ENCODE results near the gene ZNF865. TPM values are rescaled to one million over a fixed set of nuclear protein-coding genes. Genes with fewer than 3 reads are reported as not detected.

ZNF865 gene
- total and polyA plus RNA-seq, 10 of the 15 experiments (the other 5 are each of a cell fraction or from before 2014, with no cell fraction given), result 0.02 to 18.3 (median 0.90) TPM

DNA sequence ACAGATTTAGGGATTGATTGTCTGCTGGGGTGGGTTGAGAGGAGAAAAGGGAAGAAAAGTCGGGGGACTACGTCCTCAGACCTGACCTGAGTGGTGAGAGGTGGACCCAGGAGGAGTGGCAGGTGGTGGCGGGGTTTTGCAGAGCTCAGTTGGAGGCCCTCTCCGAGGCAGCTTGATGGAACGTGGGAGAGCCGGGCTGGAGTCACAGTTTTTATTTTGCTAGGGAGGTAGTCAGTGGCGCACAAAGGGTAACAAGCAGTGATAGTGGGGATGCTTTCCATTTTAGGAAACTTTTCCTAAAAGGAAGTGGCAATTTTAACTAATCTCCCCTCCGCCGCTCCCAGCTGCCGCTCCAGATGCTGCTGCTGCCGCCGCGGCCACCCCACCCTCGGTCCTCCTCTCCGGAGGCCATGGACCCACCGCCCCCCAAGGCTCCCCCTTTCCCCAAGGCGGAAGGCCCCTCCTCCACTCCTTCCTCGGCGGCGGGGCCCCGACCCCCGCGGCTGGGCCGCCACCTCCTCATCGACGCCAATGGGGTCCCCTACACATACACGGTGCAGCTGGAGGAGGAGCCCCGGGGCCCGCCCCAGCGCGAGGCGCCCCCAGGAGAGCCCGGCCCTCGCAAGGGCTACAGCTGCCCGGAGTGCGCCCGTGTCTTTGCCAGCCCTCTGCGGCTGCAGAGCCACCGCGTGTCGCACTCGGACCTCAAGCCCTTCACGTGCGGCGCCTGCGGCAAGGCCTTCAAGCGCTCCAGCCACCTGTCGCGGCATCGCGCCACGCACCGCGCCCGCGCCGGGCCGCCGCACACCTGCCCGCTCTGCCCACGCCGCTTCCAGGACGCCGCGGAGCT lies 36.9 kb downstream of the ZNF865 start (continued):
- TF ChIP-seq, protein P1, sequence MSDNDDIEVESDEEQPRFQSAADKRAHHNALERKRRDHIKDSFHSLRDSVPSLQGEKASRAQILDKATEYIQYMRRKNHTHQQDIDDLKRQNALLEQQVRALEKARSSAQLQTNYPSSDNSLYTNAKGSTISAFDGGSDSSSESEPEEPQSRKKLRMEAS (IDR thresholded peaks at IDR 0.05; ENCODE audit: low read depth, low read length), result peak; percentile 74
- TF ChIP-seq MEF2B (IDR thresholded peaks at IDR 0.05; ENCODE audit: partially characterized antibody, poor library complexity, severe bottlenecking) (no peak), LARP7 (IDR thresholded peaks at IDR 0.05) (peak; percentile 74), PAX5 (IDR thresholded peaks at IDR 0.05; ENCODE audit: borderline replicate concordance, low read depth, low read length) (peak; percentile 24; the same call in 1 of the 2 replicates), CBX5 (IDR thresholded peaks at IDR 0.05; ENCODE audit: low read depth) (no peak)
- TF ChIP-seq, protein P2, sequence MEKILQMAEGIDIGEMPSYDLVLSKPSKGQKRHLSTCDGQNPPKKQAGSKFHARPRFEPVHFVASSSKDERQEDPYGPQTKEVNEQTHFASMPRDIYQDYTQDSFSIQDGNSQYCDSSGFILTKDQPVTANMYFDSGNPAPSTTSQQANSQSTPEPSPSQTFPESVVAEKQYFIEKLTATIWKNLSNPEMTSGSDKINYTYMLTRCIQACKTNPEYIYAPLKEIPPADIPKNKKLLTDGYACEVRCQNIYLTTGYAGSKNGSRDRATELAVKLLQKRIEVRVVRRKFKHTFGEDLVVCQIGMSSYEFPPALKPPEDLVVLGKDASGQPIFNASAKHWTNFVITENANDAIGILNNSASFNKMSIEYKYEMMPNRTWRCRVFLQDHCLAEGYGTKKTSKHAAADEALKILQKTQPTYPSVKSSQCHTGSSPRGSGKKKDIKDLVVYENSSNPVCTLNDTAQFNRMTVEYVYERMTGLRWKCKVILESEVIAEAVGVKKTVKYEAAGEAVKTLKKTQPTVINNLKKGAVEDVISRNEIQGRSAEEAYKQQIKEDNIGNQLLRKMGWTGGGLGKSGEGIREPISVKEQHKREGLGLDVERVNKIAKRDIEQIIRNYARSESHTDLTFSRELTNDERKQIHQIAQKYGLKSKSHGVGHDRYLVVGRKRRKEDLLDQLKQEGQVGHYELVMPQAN (conservative IDR thresholded peaks at IDR 0.05), result peak; percentile 81
